HG03097 (cell line): Measurements from ENCODE around the gene C21orf58.
"Not testable (repeated sequence)": the region's sequence is repeated elsewhere in the genome, so short reads cannot be mapped to it uniquely, and the experiment has no call there.

ENCODE experiments used
- ATAC-seq: cut with Tn5 transposase; IDR thresholded peaks from one replicate; pipeline ENCODE4 v1.9.1; 2021; ENCODE audit not compliant: unreplicated experiment, low FRiP score

Gene C21orf58

DNA sequence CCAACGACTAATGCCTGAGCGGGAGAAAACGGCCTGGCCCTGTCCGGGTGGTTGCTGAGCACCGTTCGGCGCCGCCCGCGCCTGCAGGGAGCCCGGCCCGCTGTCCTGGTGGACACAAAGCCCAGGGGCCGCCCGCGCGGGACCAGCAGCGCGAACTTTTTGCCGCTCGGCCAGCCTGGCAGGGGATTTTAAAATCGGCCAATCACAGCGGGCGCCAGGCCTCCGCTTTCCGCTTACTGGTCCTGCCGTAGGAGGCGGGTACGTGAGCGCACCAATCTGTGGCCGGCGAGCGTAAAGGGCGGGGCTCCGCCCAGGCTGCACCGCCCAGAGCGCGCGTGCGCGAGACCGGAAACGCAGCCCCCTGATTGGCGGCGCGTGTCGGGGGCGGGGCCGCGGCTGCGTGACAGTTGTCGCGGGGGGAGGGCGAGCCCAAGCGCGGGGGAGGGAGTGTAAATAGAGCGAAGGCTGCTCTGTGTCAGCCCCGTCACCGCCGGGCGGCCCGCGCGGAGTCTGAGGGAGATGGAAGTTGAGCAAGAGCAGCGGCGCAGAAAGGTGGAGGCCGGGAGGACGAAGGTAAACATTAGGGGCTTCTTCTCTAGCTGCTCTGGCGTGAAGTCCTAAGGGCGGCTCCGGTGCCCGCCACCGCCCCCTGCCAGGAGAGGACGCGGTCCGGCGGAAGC is at the start of gene C21orf58, which contains the start of gene PCNT:
C21orf58 (minus strand) TSS at position 161 of the 680 bp plus-strand sequence. CDS start 1,132 bp downstream, outside the sequence.
PCNT (plus strand) TSS at position 447 of the 680 bp plus-strand sequence; CDS start at position 520, 73 bp downstream.
- peak; percentile 74 for ATAC-seq

GRCh38 chr21:46372947-46373346 is 49.3 kb upstream of the C21orf58 start:
- not testable (repeated sequence) for ATAC-seq

DNA sequence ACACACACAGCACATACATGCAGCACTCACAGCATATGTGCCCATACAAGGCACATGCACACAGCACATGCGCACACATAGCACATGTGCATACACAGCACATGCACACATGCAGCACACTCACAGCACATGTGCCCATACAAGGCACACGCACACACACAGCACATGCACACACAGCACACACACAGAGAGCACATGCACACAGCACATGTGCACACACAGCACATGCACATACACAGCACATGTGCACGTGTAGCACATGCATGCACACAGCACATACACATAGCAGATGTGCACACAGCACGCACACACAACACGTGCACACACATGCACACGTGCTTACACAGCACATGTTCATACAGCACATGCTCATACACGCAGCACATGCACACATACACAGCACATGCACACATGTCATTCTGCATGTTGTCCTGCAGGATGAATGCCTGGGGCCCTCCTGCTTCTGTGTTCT is 48.4 kb upstream of the C21orf58 start:
- no peak for ATAC-seq

GRCh38 chr21:46371204-46372013 is 47.7 kb upstream of the C21orf58 start:
- ATAC-seq = no peak

GRCh38 chr21:46369520-46370235 is 46.0 kb upstream of the C21orf58 start:
- no peak for ATAC-seq

GRCh38 chr21:46368533-46369285 is 45.0 kb upstream of the C21orf58 start:
- no peak for ATAC-seq

DNA sequence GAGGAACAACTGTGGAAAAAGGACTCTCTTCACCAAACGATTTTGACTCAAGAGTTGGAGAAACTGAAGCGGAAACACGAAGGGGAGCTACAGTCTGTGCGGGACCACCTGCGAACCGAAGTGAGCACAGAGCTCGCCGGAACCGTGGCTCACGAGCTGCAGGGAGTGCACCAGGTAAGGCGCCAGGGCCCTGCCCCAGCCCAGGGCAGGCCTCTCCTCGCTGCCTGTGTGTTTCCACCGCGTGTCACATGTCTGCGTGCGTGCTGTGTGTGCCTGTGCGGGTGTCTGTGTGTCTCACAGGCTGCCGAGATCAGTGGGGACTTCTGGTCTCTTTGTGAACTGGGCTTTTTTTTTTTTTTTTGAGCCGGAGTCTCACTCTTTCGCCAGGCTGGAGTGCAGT is 43.3 kb upstream of the C21orf58 start:
- ATAC-seq = no peak

- no peak for ATAC-seq
These were observed 42.9 kb upstream of the C21orf58 start for GRCh38 chr21:46366561-46366960.

- no peak for ATAC-seq
These were observed 42.4 kb upstream of the C21orf58 start for GRCh38 chr21:46366091-46366490.

DNA sequence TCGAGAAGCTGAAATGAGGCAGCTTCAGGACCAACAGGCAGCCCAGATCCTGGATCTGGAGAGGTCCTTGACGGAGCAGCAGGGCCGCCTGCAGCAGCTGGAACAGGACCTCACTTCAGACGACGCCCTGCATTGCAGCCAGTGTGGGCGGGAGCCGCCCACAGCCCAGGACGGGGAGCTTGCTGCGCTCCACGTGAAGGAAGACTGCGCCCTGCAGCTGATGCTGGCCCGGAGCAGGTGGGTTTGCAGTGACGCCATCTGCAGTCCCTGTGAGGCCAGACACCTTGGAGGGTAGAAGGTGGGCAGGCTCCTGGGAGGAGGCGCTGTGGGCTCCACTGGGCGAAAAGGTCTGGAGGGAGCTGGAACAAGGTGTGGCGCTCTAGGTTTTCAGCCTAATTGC is 40.0 kb upstream of the C21orf58 start:
- ATAC-seq = no peak

DNA sequence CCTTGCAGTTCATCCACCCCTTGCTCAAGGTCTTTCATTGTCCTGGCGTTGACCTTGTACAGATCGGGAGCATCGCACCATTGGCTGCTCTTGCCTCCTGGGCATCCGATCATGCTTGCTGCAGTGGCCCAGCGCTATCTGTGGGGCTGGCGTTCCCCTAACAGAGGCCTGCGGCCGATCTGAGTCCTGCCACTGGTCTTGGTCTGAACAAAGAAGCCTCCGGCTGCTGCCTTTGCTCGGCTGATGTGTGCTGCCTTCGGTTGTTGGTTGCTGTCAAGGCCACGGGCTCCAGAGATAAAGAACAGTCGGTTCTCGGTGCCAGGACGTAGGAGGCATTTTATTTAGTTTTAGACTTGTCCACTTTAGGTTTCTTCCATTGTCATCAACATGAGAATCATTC is 39.3 kb upstream of the C21orf58 start:
- no peak for ATAC-seq

- ATAC-seq = no peak
These were observed 38.3 kb upstream of the C21orf58 start for GRCh38 chr21:46361935-46362334.

GRCh38 chr21:46361176-46361575 is 37.5 kb upstream of the C21orf58 start:
- ATAC-seq = no peak

DNA sequence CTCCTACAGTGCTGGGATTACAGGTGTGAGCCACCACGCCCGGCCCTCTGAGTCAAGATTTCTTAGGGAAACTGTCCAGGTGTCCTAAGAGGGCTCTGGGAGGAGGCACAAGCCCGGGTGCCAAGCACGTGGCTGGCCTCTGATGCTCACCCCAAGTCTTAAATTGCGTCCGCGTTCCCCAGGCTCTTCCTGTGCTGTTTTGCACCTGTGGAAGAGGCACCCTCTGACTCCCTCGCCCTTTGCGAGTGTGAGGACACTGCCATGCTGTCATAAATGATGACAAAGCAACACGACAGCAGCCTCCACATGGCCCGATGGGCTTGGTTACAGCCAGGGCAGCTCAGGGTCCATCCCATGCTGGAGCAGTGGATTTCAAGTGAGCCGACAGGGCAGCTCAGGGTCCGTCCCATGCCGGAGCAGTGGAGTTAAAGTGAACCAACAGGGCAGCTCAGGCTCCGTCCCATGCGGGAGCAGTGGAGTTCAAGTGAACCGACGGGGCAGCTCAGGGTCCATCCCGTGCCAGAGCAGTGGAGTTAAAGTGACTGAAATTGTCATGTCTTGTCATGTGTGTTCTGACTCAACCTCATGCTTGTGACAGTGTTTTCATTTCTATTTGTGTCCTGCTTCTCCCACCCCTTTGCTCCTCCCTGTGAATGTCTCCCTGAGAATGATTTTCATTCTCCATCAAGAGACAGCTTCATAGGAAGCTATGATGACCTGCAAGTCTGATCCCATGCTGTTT is 34.2 kb upstream of the C21orf58 start:
- no peak for ATAC-seq

DNA sequence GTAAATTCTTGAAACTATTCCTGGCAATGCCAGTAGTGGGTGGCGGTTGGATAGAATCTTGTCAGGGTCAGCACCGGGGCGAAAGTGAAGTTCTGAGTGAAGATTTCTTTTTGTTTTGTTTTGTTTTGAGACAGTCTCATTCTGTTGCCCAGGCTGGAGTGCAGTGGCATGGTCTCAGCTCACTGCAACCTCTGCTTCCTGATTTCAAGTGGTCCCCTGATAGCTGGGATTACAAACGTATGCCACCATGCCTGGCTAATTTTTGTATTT is 33.6 kb upstream of the C21orf58 start:
- ATAC-seq = no peak

- no peak for ATAC-seq
These were observed 33.0 kb upstream of the C21orf58 start for GRCh38 chr21:46356494-46357334.

DNA sequence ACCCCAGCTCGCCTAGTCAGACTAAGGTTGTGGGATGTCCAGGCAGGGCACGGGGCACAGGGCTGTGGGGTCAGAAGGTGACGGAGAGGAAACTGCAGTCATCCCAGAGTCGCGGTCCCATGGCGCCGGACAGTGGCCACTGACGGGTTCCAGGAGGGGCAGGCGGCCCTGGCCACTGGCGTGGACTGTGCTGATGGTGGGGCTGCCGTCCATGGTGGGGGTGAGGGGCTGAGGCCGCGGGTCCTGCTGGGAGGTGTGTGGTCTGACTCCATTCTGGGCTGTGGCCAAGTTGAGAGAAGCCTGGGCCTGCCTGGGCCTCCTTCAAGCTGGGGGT is 32.3 kb upstream of the C21orf58 start:
- ATAC-seq = no peak

GRCh38 chr21:46355161-46356004 is 31.7 kb upstream of the C21orf58 start:
- ATAC-seq = no peak
